Measurements from ENCODE around the gene PBLD.
A peak's percentile ranks its signal among the peaks of the same experiment; 100 is the strongest.

Gene PBLD

GRCh38 chr10:68332259-68333057, at the start of gene PBLD:
PBLD (minus strand) TSS chr10:68332928; CDS start chr10:68306844, 26,084 bp downstream.
- peak; percentile 56 for FAIRE-seq
- DNase-seq (ENCODE audit: extremely low spot score, insufficient read length, low read depth) = no peak

GRCh38 chr10:68371604-68372003, 38.9 kb upstream of the PBLD start:
- DNase-seq (ENCODE audit: extremely low spot score, insufficient read length, low read depth) = no peak

GRCh38 chr10:68367121-68367520, 34.4 kb upstream of the PBLD start:
- no peak for FAIRE-seq
- DNase-seq (ENCODE audit: extremely low spot score, insufficient read length, low read depth) = no peak

More at GRCh38 chr10:68371604-68372003, 38.9 kb upstream of the PBLD start:
- no peak for FAIRE-seq

GRCh38 chr10:68366600-68366999, 33.9 kb upstream of the PBLD start:
- FAIRE-seq = no peak

GRCh38 chr10:68365611-68366010, 32.9 kb upstream of the PBLD start:
- FAIRE-seq = no peak
- no peak for DNase-seq (ENCODE audit: extremely low spot score, insufficient read length, low read depth)

More at GRCh38 chr10:68366600-68366999, 33.9 kb upstream of the PBLD start:
- DNase-seq (ENCODE audit: extremely low spot score, insufficient read length, low read depth) = no peak

GRCh38 chr10:68364101-68364886, 31.6 kb upstream of the PBLD start:
- no peak for FAIRE-seq

GRCh38 chr10:68362590-68362989, 29.9 kb upstream of the PBLD start:
- FAIRE-seq (no peak), DNase-seq (ENCODE audit: extremely low spot score, insufficient read length, low read depth) (no peak)

More at GRCh38 chr10:68364101-68364886, 31.6 kb upstream of the PBLD start:
- no peak for DNase-seq (ENCODE audit: extremely low spot score, insufficient read length, low read depth)

- no peak for FAIRE-seq
- no peak for DNase-seq (ENCODE audit: extremely low spot score, insufficient read length, low read depth)
Measured at GRCh38 chr10:68359189-68359588, 26.5 kb upstream of the PBLD start.

GRCh38 chr10:68353537-68353936, 20.8 kb upstream of the PBLD start:
- FAIRE-seq (no peak), DNase-seq (ENCODE audit: extremely low spot score, insufficient read length, low read depth) (no peak)

- no peak for DNase-seq (ENCODE audit: extremely low spot score, insufficient read length, low read depth)
- FAIRE-seq = peak; percentile 81
Measured at GRCh38 chr10:68348265-68348741, 15.6 kb upstream of the PBLD start.

GRCh38 chr10:68346774-68347173, 14.0 kb upstream of the PBLD start:
- FAIRE-seq (no peak), DNase-seq (ENCODE audit: extremely low spot score, insufficient read length, low read depth) (no peak)

GRCh38 chr10:68345621-68346020, 12.9 kb upstream of the PBLD start:
- DNase-seq (ENCODE audit: extremely low spot score, insufficient read length, low read depth) (no peak), FAIRE-seq (no peak)

GRCh38 chr10:68342909-68343516, 10.3 kb upstream of the PBLD start:
- no peak for DNase-seq (ENCODE audit: extremely low spot score, insufficient read length, low read depth)
- peak; percentile 46 for FAIRE-seq

GRCh38 chr10:68340358-68341080, 7.8 kb upstream of the PBLD start:
- DNase-seq (ENCODE audit: extremely low spot score, insufficient read length, low read depth) = no peak
- FAIRE-seq = no peak

GRCh38 chr10:68336754-68337351, 4.1 kb upstream of the PBLD start:
- DNase-seq (ENCODE audit: extremely low spot score, insufficient read length, low read depth) = no peak
- no peak for FAIRE-seq

- FAIRE-seq (no peak), DNase-seq (ENCODE audit: extremely low spot score, insufficient read length, low read depth) (no peak)
Measured at GRCh38 chr10:68334672-68335467, 2.1 kb upstream of the PBLD start.

GRCh38 chr10:68333440-68334431, 1.0 kb upstream of the PBLD start:
- DNase-seq (ENCODE audit: extremely low spot score, insufficient read length, low read depth) (no peak), FAIRE-seq (peak; percentile 18)

GRCh38 chr10:68333058-68333395, 299 bp upstream of the PBLD start:
- DNase-seq (ENCODE audit: extremely low spot score, insufficient read length, low read depth) = no peak

More at GRCh38 chr10:68333058-68333395, 299 bp upstream of the PBLD start:
- no peak for FAIRE-seq
